ENCODE results near the gene SGPL1. TPM values are rescaled to one million over a fixed set of nuclear protein-coding genes. Genes with fewer than 3 reads are reported as not detected.

SGPL1 gene
- total RNA-seq, 2 experiments from 2014 or later = 15.1 to 16.9 TPM

DNA sequence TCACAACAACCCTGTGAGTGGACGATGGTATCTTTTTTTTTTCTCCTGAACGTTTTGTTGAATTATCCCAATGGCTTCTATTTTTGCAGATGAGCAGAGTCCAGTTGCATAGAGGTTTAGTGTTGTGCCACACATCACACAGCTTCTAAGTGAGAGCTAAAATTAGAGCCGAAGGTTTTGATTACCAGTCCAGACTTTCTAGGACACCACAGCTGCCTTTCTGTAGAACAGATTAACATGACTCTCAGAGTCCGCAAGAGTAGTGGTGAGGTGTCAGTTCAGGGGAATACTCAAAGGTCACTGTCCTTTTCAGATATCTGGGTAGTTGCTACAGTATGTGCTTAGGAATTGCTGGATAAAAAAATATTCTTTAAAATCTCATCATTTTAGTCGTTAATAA is 13.8 kb downstream of the SGPL1 start:
- H3K27ac Mint-ChIP-seq = no peak overlapping the region
- H3K27me3 ChIP-seq (ENCODE audit: control insufficient read depth in 1 of 2, insufficient read depth in 2 of 2, low read length in 2 of 2) = no peaks in the 10 kb centered on the region
- TF ChIP-seq, protein P1, sequence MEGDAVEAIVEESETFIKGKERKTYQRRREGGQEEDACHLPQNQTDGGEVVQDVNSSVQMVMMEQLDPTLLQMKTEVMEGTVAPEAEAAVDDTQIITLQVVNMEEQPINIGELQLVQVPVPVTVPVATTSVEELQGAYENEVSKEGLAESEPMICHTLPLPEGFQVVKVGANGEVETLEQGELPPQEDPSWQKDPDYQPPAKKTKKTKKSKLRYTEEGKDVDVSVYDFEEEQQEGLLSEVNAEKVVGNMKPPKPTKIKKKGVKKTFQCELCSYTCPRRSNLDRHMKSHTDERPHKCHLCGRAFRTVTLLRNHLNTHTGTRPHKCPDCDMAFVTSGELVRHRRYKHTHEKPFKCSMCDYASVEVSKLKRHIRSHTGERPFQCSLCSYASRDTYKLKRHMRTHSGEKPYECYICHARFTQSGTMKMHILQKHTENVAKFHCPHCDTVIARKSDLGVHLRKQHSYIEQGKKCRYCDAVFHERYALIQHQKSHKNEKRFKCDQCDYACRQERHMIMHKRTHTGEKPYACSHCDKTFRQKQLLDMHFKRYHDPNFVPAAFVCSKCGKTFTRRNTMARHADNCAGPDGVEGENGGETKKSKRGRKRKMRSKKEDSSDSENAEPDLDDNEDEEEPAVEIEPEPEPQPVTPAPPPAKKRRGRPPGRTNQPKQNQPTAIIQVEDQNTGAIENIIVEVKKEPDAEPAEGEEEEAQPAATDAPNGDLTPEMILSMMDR (IDR thresholded peaks at IDR 0.05) = no peak
- no peaks in the 10 kb centered on the region for H3K9me3 ChIP-seq (ENCODE audit: control insufficient read depth in 1 of 2, insufficient read depth in 1 of 2, low read length in 2 of 2)
- no peaks in the 10 kb centered on the region for H3K27me3 Mint-ChIP-seq
- no peak for DNase-seq
- no peak for ATAC-seq (ENCODE audit: poor library complexity)
- ChIA-PET POLR2A (no interaction called here), CTCF (interaction anchor here (0.6 kb wide), 1 partner anchor 24 kb away, joined by 4 read pairs; no protein-coding TSS in a partner anchor)
- H3K9me3 Mint-ChIP-seq = no peaks in the 10 kb centered on the region
- H3K4me1 ChIP-seq (ENCODE audit: insufficient read depth, low read length) = no peaks in the 10 kb centered on the region
- H3K4me3 ChIP-seq (ENCODE audit: low read length) = no peak overlapping the region
- H3K36me3 ChIP-seq (ENCODE audit: insufficient read depth, low read length) = peaks cover 30% of the 10 kb centered on the region
- H3K4me3 Mint-ChIP-seq = no peak overlapping the region
- H3K4me1 Mint-ChIP-seq (ENCODE audit: low read depth) = peaks cover 32% of the 10 kb centered on the region
- H3K27ac ChIP-seq (ENCODE audit: low read depth in 1 of 2, low read length in 2 of 2) = no peak overlapping the region
- intact Hi-C loops (cut with DNase I, micrococcal nuclease) = no loop called here
- peaks cover 69% of the 10 kb centered on the region for H3K36me3 Mint-ChIP-seq (ENCODE audit: low read depth)

DNA sequence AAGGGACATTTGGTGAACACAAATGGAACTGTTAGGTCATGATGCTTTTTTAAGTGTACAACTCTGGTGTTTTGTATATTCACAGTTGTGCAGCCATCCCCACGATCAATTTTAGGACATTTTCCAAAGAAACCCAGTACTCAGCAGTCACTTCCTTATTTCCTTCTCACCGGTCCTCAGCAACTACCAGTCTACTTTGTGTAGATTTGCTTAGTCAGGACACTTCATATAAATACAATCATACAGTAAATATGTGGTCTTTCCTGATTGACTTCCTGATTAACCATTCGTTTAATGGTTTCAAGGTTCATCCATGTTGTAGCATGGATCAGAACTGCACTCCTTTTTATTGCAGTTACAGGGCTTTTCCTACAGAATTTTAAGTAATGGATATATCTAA is 14.4 kb downstream of the SGPL1 start:
- H3K27me3 ChIP-seq (ENCODE audit: control insufficient read depth in 1 of 2, insufficient read depth in 2 of 2, low read length in 2 of 2) = no peaks in the 10 kb centered on the region
- POLR2A ChIA-PET = no interaction called here
- H3K4me3 ChIP-seq (ENCODE audit: low read length) = no peak overlapping the region
- Mint-ChIP-seq H3K27ac (no peak overlapping the region), H3K36me3 (ENCODE audit: low read depth) (peaks cover 71% of the 10 kb centered on the region), H3K4me1 (ENCODE audit: low read depth) (peaks cover 32% of the 10 kb centered on the region), H3K4me3 (no peak overlapping the region), H3K27me3 (no peaks in the 10 kb centered on the region), H3K9me3 (no peaks in the 10 kb centered on the region)
- no peak for ATAC-seq (ENCODE audit: poor library complexity)
- H3K27ac ChIP-seq (ENCODE audit: low read depth in 1 of 2, low read length in 2 of 2) = no peak overlapping the region
- TF ChIP-seq, protein P1 (IDR thresholded peaks at IDR 0.05) = no peak
- CTCF ChIA-PET = no interaction called here
- no peaks in the 10 kb centered on the region for H3K4me1 ChIP-seq (ENCODE audit: insufficient read depth, low read length)
- intact Hi-C loops (cut with DNase I, micrococcal nuclease) = no loop called here
- no peak for DNase-seq
- H3K9me3 ChIP-seq (ENCODE audit: control insufficient read depth in 1 of 2, insufficient read depth in 1 of 2, low read length in 2 of 2) = no peaks in the 10 kb centered on the region
- peaks cover 27% of the 10 kb centered on the region for H3K36me3 ChIP-seq (ENCODE audit: insufficient read depth, low read length)

DNA sequence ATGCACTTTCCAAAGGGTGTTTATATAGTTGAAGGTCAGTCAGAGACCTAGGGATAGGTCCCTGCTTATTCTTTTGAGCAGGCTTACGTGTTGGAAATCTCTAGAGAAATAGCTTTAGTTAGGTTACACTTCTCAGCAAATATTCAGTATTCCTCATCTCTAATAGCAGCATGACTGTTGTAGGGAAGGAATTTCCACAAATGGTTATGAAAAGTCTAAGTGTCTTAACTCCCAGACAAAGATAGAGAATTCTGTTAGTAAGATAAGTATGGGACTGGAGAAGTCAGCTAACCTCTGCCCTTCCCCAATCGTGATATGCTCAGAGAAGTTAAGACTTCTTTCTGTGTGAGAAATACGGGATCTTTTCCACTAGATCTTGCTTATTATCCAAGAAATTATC is 16.5 kb downstream of the SGPL1 start:
- ChIA-PET POLR2A (interaction anchor here (1.1 kb wide), 1 partner anchor 13 kb away, joined by 4 read pairs; no protein-coding TSS in a partner anchor), CTCF (no interaction called here)
- ATAC-seq (ENCODE audit: poor library complexity) (no peak), DNase-seq (no peak)
- Histone ChIP-seq H3K27me3 (ENCODE audit: control insufficient read depth in 1 of 2, insufficient read depth in 2 of 2, low read length in 2 of 2) (no peaks in the 10 kb centered on the region), H3K36me3 (ENCODE audit: insufficient read depth, low read length) (peaks cover 11% of the 10 kb centered on the region), H3K4me1 (ENCODE audit: insufficient read depth, low read length) (no peaks in the 10 kb centered on the region), H3K27ac (ENCODE audit: low read depth in 1 of 2, low read length in 2 of 2) (no peak overlapping the region), H3K9me3 (ENCODE audit: control insufficient read depth in 1 of 2, insufficient read depth in 1 of 2, low read length in 2 of 2) (peaks cover 0 to under 1% of the 10 kb centered on the region in 2 experiments), H3K4me3 (ENCODE audit: low read length) (no peak overlapping the region)
- Mint-ChIP-seq H3K4me1 (ENCODE audit: low read depth) (peaks cover 32% of the 10 kb centered on the region), H3K9me3 (no peaks in the 10 kb centered on the region), H3K27ac (no peak overlapping the region), H3K36me3 (ENCODE audit: low read depth) (peaks cover 67% of the 10 kb centered on the region), H3K4me3 (no peak overlapping the region), H3K27me3 (no peaks in the 10 kb centered on the region)
- TF ChIP-seq, protein P1 (IDR thresholded peaks at IDR 0.05) = no peak
- intact Hi-C loops (cut with DNase I, micrococcal nuclease) = no loop called here
